ENCODE measurements around the gene FBXO47.

GRCh38 chr17:39016193-39017153 lies 49.3 kb upstream of the FBXO47 start:
- TF ChIP-seq CBFB (CRISPR knock-in tag; IDR thresholded peaks at IDR 0.05) (no peak), POLR2AphosphoS5 (IDR thresholded peaks at IDR 0.05; ENCODE audit: low read depth, low read length) (no peak), ATF2 (CRISPR knock-in tag; IDR thresholded peaks at IDR 0.05) (no peak)
- TF ChIP-seq, protein P1, sequence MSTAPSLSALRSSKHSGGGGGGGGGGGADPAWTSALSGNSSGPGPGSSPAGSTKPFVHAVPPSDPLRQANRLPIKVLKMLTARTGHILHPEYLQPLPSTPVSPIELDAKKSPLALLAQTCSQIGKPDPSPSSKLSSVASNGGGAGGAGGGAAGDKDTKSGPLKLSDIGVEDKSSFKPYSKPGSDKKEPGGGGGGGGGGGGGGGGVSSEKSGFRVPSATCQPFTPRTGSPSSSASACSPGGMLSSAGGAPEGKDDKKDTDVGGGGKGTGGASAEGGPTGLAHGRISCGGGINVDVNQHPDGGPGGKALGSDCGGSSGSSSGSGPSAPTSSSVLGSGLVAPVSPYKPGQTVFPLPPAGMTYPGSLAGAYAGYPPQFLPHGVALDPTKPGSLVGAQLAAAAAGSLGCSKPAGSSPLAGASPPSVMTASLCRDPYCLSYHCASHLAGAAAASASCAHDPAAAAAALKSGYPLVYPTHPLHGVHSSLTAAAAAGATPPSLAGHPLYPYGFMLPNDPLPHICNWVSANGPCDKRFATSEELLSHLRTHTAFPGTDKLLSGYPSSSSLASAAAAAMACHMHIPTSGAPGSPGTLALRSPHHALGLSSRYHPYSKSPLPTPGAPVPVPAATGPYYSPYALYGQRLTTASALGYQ (CRISPR knock-in tag; IDR thresholded peaks at IDR 0.05) = no peak

Data from HepG2 (cell line).